Measurements from ENCODE around the gene NEK7.

- TF ChIP-seq, protein P1, sequence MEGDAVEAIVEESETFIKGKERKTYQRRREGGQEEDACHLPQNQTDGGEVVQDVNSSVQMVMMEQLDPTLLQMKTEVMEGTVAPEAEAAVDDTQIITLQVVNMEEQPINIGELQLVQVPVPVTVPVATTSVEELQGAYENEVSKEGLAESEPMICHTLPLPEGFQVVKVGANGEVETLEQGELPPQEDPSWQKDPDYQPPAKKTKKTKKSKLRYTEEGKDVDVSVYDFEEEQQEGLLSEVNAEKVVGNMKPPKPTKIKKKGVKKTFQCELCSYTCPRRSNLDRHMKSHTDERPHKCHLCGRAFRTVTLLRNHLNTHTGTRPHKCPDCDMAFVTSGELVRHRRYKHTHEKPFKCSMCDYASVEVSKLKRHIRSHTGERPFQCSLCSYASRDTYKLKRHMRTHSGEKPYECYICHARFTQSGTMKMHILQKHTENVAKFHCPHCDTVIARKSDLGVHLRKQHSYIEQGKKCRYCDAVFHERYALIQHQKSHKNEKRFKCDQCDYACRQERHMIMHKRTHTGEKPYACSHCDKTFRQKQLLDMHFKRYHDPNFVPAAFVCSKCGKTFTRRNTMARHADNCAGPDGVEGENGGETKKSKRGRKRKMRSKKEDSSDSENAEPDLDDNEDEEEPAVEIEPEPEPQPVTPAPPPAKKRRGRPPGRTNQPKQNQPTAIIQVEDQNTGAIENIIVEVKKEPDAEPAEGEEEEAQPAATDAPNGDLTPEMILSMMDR (IDR thresholded peaks at IDR 0.05): no peak
- TF ChIP-seq EP300 (IDR thresholded peaks at IDR 0.05) (no peak), POLR2A (IDR thresholded peaks at IDR 0.05) (no peak)
These were observed 159.8 kb downstream of the NEK7 start for GRCh38 chr1:198316546-198317100.

All from tibial nerve (tissue), 4 donors.